Measurements from ENCODE around the gene MAFG.

The MAFG gene

DNA sequence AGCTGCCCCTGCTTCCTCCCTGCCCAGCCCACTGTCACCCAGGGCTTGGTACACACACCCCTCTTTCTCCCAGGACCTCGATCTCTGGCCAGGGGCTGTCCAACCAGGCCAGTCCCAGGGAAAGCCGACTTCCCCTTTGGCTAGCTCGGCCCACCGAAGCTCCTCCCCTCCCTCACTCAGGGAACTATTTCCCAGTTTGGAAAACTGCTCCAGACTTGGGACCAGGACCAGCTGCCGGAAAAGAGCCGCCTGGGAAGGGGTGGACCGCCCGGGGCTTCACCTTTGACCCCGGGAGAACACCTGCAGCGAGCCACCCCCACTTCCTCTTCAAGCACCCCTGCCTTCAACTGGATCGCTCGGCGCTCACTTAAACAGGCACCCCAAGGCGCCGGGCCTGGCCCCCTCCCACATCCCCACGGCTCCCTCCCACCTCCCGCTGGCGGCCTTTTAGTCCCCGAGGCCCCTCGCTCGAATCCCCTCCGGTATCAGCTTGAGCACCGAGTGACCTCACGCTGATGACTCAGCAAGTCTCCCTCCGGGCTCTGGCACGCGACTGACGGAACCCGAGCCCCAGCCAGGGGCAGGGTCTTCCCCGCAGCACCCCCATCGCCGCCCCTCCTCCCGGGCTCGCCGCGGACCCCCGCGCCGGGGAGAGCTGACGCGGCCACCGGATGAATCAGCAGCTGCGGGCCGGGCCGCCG lies 934 bp downstream of the MAFG start (continued):
- TF ChIP-seq, protein P1, sequence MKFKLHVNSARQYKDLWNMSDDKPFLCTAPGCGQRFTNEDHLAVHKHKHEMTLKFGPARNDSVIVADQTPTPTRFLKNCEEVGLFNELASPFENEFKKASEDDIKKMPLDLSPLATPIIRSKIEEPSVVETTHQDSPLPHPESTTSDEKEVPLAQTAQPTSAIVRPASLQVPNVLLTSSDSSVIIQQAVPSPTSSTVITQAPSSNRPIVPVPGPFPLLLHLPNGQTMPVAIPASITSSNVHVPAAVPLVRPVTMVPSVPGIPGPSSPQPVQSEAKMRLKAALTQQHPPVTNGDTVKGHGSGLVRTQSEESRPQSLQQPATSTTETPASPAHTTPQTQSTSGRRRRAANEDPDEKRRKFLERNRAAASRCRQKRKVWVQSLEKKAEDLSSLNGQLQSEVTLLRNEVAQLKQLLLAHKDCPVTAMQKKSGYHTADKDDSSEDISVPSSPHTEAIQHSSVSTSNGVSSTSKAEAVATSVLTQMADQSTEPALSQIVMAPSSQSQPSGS (tag by site-specific recombination; IDR thresholded peaks at IDR 0.05; ENCODE audit: low read depth), result peak; percentile 58
- TF ChIP-seq, protein P2, sequence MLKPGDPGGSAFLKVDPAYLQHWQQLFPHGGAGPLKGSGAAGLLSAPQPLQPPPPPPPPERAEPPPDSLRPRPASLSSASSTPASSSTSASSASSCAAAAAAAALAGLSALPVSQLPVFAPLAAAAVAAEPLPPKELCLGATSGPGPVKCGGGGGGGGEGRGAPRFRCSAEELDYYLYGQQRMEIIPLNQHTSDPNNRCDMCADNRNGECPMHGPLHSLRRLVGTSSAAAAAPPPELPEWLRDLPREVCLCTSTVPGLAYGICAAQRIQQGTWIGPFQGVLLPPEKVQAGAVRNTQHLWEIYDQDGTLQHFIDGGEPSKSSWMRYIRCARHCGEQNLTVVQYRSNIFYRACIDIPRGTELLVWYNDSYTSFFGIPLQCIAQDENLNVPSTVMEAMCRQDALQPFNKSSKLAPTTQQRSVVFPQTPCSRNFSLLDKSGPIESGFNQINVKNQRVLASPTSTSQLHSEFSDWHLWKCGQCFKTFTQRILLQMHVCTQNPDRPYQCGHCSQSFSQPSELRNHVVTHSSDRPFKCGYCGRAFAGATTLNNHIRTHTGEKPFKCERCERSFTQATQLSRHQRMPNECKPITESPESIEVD (tag by site-specific recombination; IDR thresholded peaks at IDR 0.05), result no peak
- TF ChIP-seq BCL11A (tag by site-specific recombination; IDR thresholded peaks at IDR 0.05; ENCODE audit: low read depth), result peak; percentile 83
- peak; percentile 86 for TF ChIP-seq ZBTB8A (tag by site-specific recombination; IDR thresholded peaks at IDR 0.05)
- TF ChIP-seq REPIN1 (tag by site-specific recombination; IDR thresholded peaks at IDR 0.05; ENCODE audit: low read depth), result no peak
- TF ChIP-seq ZNF747 (tag by site-specific recombination; IDR thresholded peaks at IDR 0.05), result no peak
- TF ChIP-seq ZNF664 (tag by site-specific recombination; IDR thresholded peaks at IDR 0.05), result no peak
- TF ChIP-seq GLI2 (tag by site-specific recombination; IDR thresholded peaks at IDR 0.05; ENCODE audit: borderline replicate concordance, low read depth), result no peak; the same call in 1 of the 2 replicates
- no peak for TF ChIP-seq ZNF223 (tag by site-specific recombination; IDR thresholded peaks at IDR 0.05)
- no peak for TF ChIP-seq KLF10 (tag by site-specific recombination; IDR thresholded peaks at IDR 0.05)
- no peak for TF ChIP-seq ZNF366 (tag by site-specific recombination; conservative IDR thresholded peaks at IDR 0.05)
- TF ChIP-seq, protein P3, sequence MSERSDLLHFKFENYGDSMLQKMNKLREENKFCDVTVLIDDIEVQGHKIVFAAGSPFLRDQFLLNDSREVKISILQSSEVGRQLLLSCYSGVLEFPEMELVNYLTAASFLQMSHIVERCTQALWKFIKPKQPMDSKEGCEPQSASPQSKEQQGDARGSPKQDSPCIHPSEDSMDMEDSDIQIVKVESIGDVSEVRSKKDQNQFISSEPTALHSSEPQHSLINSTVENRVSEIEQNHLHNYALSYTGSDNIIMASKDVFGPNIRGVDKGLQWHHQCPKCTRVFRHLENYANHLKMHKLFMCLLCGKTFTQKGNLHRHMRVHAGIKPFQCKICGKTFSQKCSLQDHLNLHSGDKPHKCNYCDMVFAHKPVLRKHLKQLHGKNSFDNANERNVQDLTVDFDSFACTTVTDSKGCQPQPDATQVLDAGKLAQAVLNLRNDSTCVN (tag by site-specific recombination; optimal IDR thresholded peaks at IDR 0.05), result peak; percentile 67
- no peak for TF ChIP-seq ZNF530 (tag by site-specific recombination; IDR thresholded peaks at IDR 0.05; ENCODE audit: low read depth)
- TF ChIP-seq ZBTB20 (tag by site-specific recombination; IDR thresholded peaks at IDR 0.05), result peak; percentile 44
- peak; percentile 40; the same call in 1 of the 2 replicates for TF ChIP-seq ZNF600 (tag by site-specific recombination; IDR thresholded peaks at IDR 0.05)
- no peak for TF ChIP-seq OVOL3 (tag by site-specific recombination; IDR thresholded peaks at IDR 0.05)
- peak; percentile 99 for TF ChIP-seq GLIS2 (tag by site-specific recombination; IDR thresholded peaks at IDR 0.05)
- TF ChIP-seq IKZF3 (tag by site-specific recombination; IDR thresholded peaks at IDR 0.05), result peak; percentile 94
- TF ChIP-seq ZNF629 (tag by site-specific recombination; IDR thresholded peaks at IDR 0.05), result peak; percentile 94
- TF ChIP-seq ZNF112 (tag by site-specific recombination; IDR thresholded peaks at IDR 0.05), result no peak
- TF ChIP-seq ZNF174 (tag by site-specific recombination; IDR thresholded peaks at IDR 0.05), result no peak
- TF ChIP-seq, protein P4, sequence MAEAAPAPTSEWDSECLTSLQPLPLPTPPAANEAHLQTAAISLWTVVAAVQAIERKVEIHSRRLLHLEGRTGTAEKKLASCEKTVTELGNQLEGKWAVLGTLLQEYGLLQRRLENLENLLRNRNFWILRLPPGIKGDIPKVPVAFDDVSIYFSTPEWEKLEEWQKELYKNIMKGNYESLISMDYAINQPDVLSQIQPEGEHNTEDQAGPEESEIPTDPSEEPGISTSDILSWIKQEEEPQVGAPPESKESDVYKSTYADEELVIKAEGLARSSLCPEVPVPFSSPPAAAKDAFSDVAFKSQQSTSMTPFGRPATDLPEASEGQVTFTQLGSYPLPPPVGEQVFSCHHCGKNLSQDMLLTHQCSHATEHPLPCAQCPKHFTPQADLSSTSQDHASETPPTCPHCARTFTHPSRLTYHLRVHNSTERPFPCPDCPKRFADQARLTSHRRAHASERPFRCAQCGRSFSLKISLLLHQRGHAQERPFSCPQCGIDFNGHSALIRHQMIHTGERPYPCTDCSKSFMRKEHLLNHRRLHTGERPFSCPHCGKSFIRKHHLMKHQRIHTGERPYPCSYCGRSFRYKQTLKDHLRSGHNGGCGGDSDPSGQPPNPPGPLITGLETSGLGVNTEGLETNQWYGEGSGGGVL (tag by site-specific recombination; IDR thresholded peaks at IDR 0.05), result peak; percentile 92
- TF ChIP-seq, protein P5, sequence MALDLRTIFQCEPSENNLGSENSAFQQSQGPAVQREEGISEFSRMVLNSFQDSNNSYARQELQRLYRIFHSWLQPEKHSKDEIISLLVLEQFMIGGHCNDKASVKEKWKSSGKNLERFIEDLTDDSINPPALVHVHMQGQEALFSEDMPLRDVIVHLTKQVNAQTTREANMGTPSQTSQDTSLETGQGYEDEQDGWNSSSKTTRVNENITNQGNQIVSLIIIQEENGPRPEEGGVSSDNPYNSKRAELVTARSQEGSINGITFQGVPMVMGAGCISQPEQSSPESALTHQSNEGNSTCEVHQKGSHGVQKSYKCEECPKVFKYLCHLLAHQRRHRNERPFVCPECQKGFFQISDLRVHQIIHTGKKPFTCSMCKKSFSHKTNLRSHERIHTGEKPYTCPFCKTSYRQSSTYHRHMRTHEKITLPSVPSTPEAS (tag by site-specific recombination; IDR thresholded peaks at IDR 0.05), result no peak
- TF ChIP-seq, protein P6, sequence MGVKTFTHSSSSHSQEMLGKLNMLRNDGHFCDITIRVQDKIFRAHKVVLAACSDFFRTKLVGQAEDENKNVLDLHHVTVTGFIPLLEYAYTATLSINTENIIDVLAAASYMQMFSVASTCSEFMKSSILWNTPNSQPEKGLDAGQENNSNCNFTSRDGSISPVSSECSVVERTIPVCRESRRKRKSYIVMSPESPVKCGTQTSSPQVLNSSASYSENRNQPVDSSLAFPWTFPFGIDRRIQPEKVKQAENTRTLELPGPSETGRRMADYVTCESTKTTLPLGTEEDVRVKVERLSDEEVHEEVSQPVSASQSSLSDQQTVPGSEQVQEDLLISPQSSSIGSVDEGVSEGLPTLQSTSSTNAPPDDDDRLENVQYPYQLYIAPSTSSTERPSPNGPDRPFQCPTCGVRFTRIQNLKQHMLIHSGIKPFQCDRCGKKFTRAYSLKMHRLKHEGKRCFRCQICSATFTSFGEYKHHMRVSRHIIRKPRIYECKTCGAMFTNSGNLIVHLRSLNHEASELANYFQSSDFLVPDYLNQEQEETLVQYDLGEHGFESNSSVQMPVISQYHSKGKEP (tag by site-specific recombination; IDR thresholded peaks at IDR 0.05), result no peak
- no peak for TF ChIP-seq ZNF138 (tag by site-specific recombination; IDR thresholded peaks at IDR 0.05; ENCODE audit: borderline replicate concordance)
- peak; percentile 54; the same call in 1 of the 2 replicates for TF ChIP-seq MZF1 (tag by site-specific recombination; IDR thresholded peaks at IDR 0.05; ENCODE audit: borderline replicate concordance)
- TF ChIP-seq ZNF140 (tag by site-specific recombination; IDR thresholded peaks at IDR 0.05), result no peak
- no peak for TF ChIP-seq ZNF248 (tag by site-specific recombination; IDR thresholded peaks at IDR 0.05)
- no peak for TF ChIP-seq ZNF184 (tag by site-specific recombination; IDR thresholded peaks at IDR 0.05)
- TF ChIP-seq ZNF2 (tag by site-specific recombination; IDR thresholded peaks at IDR 0.05), result no peak
- peak; percentile 68 for TF ChIP-seq WT1 (tag by site-specific recombination; IDR thresholded peaks at IDR 0.05)
